Measurements from ENCODE around the gene PTGES. TPM values are rescaled to one million over a fixed set of nuclear protein-coding genes. Genes with fewer than 3 reads are reported as not detected.

PTGES gene
- polyA plus RNA-seq, 3 donors: 0.29 to 1.8 (median 0.84) TPM

GRCh38 chr9:129737479-129738274 lies 15.2 kb downstream of the PTGES start:
- H3K36me3 Mint-ChIP-seq: peaks cover 4 to 9% of the 10 kb centered on the region in 2 donors
- Histone ChIP-seq H3K27me3 (ENCODE audit: control insufficient read depth in 2 of 2, insufficient read depth in 2 of 2, low read length in 2 of 2) (peaks cover 0 to 8% of the 10 kb centered on the region in 2 donors), H3K9ac (ENCODE audit: insufficient read depth, low read length, poor library complexity, severe bottlenecking) (peak overlapping the region; percentile 78), H2AFZ (ENCODE audit: insufficient read depth, low read depth, low read length, poor library complexity, severe bottlenecking) (peak overlapping the region; percentile 82), H3K4me2 (replicated peaks; ENCODE audit: extremely low read depth, low read length, poor library complexity, severe bottlenecking) (peak overlapping the region; percentile 90), H3K79me2 (ENCODE audit: insufficient read depth, low read length) (no peaks in the 10 kb centered on the region), H3K4me3 (replicated peaks in 1 of 3; ENCODE audit: low read depth in 2 of 3, low read length in 3 of 3) (peak overlapping the region; percentile 31 to 74 (median 55)), H3K4me1 (ENCODE audit: control insufficient read depth in 1 of 2, insufficient read depth in 2 of 2, low read length in 2 of 2) (peaks cover 6 to 16% of the 10 kb centered on the region in 2 donors), H3K9me3 (replicated peaks in 1 of 2; ENCODE audit: control insufficient read depth in 1 of 2, insufficient read depth in 1 of 2, low read length in 2 of 2) (no peaks in the 10 kb centered on the region), H3K27ac (ENCODE audit: low read depth in 1 of 2, low read length in 2 of 2) (peak overlapping the region in 1 of 2 donors; percentile 75), H3K36me3 (replicated peaks in 1 of 2; ENCODE audit: control insufficient read depth in 1 of 2, insufficient read depth in 2 of 2, low read length in 2 of 2) (no peaks in the 10 kb centered on the region), H4K20me1 (ENCODE audit: insufficient read depth, low read length) (no peaks in the 10 kb centered on the region)
- H3K9me3 Mint-ChIP-seq: peaks cover 0 to 6% (median 0%) of the 10 kb centered on the region in 7 donors
- H3K27me3 Mint-ChIP-seq (ENCODE audit: low read depth in 3 of 3): peaks cover 13 to 46% (median 20%) of the 10 kb centered on the region in 3 donors
- H3K4me3 Mint-ChIP-seq: peak overlapping the region; percentile 70 to 80
- WGBS (ENCODE audit: insufficient coverage): 3% methylated on average over 44 of the region's 48 CpGs
- TF ChIP-seq, protein P1, sequence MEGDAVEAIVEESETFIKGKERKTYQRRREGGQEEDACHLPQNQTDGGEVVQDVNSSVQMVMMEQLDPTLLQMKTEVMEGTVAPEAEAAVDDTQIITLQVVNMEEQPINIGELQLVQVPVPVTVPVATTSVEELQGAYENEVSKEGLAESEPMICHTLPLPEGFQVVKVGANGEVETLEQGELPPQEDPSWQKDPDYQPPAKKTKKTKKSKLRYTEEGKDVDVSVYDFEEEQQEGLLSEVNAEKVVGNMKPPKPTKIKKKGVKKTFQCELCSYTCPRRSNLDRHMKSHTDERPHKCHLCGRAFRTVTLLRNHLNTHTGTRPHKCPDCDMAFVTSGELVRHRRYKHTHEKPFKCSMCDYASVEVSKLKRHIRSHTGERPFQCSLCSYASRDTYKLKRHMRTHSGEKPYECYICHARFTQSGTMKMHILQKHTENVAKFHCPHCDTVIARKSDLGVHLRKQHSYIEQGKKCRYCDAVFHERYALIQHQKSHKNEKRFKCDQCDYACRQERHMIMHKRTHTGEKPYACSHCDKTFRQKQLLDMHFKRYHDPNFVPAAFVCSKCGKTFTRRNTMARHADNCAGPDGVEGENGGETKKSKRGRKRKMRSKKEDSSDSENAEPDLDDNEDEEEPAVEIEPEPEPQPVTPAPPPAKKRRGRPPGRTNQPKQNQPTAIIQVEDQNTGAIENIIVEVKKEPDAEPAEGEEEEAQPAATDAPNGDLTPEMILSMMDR (IDR thresholded peaks at IDR 0.05): peak; percentile 95
- intact Hi-C loops (cut with micrococcal nuclease): loop anchor here (1.0 to 2.0 kb wide), 3 partner anchors 19 to 46 kb away; no protein-coding TSS in a partner anchor
- peak overlapping the region in 6 of 7 donors; percentile 72 to 92 (median 82) for H3K27ac Mint-ChIP-seq
- H3K4me1 Mint-ChIP-seq: peaks cover 16% of the 10 kb centered on the region
- peak; percentile 82 to 85 (median 84) for DNase-seq

GRCh38 chr9:129736334-129736733 lies 16.5 kb downstream of the PTGES start:
- H3K4me1 ChIP-seq (ENCODE audit: control insufficient read depth in 1 of 2, insufficient read depth in 2 of 2, low read length in 2 of 2): peaks cover 6 to 16% of the 10 kb centered on the region in 2 donors
- H4K20me1 ChIP-seq (ENCODE audit: insufficient read depth, low read length): no peaks in the 10 kb centered on the region
- H3K79me2 ChIP-seq (ENCODE audit: insufficient read depth, low read length): no peaks in the 10 kb centered on the region
- no peak overlapping the region for H2AFZ ChIP-seq (ENCODE audit: insufficient read depth, low read depth, low read length, poor library complexity, severe bottlenecking)
- WGBS (ENCODE audit: insufficient coverage): 65% methylated on average over 16 of the region's 20 CpGs
- H3K36me3 ChIP-seq (replicated peaks in 1 of 2; ENCODE audit: control insufficient read depth in 1 of 2, insufficient read depth in 2 of 2, low read length in 2 of 2): no peaks in the 10 kb centered on the region
- intact Hi-C loops (cut with micrococcal nuclease): no loop called here
- no peak for DNase-seq
- peaks cover 0 to 8% of the 10 kb centered on the region in 2 donors for H3K27me3 ChIP-seq (ENCODE audit: control insufficient read depth in 2 of 2, insufficient read depth in 2 of 2, low read length in 2 of 2)
- no peak overlapping the region for H3K4me3 ChIP-seq (replicated peaks in 1 of 3; ENCODE audit: low read depth in 2 of 3, low read length in 3 of 3)
- H3K4me2 ChIP-seq (replicated peaks; ENCODE audit: extremely low read depth, low read length, poor library complexity, severe bottlenecking): no peak overlapping the region
- Mint-ChIP-seq H3K27ac (no peak overlapping the region), H3K4me1 (peaks cover 16% of the 10 kb centered on the region), H3K4me3 (no peak overlapping the region), H3K9me3 (peaks cover 0 to 3% (median 0%) of the 10 kb centered on the region in 7 donors), H3K27me3 (ENCODE audit: low read depth in 3 of 3) (peaks cover 9 to 46% (median 14%) of the 10 kb centered on the region in 3 donors), H3K36me3 (peaks cover 4 to 9% of the 10 kb centered on the region in 2 donors)
- no peak overlapping the region for H3K27ac ChIP-seq (ENCODE audit: low read depth in 1 of 2, low read length in 2 of 2)
- no peak overlapping the region for H3K9ac ChIP-seq (ENCODE audit: insufficient read depth, low read length, poor library complexity, severe bottlenecking)
- H3K9me3 ChIP-seq (replicated peaks in 1 of 2; ENCODE audit: control insufficient read depth in 1 of 2, insufficient read depth in 1 of 2, low read length in 2 of 2): no peaks in the 10 kb centered on the region
- TF ChIP-seq, protein P1 (IDR thresholded peaks at IDR 0.05): no peak
